ENCODE measurements around the gene CDH11.

Gene CDH11

GRCh38 chr16:65106757-65107156, 15.1 kb downstream of the CDH11 start:
- H2AFZ ChIP-seq (ENCODE audit: low read length): no peak overlapping the region
- no peaks in the 10 kb centered on the region for H3F3A ChIP-seq (ENCODE audit: low read depth)
- no peaks in the 10 kb centered on the region for H3K27me3 ChIP-seq (ENCODE audit: insufficient read depth, low read length, poor library complexity, severe bottlenecking)
- no peaks in the 10 kb centered on the region for H3K9me3 ChIP-seq (ENCODE audit: insufficient read depth, low read depth, low read length)
- H4K20me1 ChIP-seq (ENCODE audit: insufficient read depth, low read length, poor library complexity, severe bottlenecking): no peaks in the 10 kb centered on the region
- H3K4me1 ChIP-seq (ENCODE audit: insufficient read depth, low read length, poor library complexity, severe bottlenecking): no peaks in the 10 kb centered on the region
- H3K9ac ChIP-seq (ENCODE audit: low read depth, low read length, poor library complexity, severe bottlenecking): no peak overlapping the region
- H3K9me2 ChIP-seq (replicated peaks; ENCODE audit: low read depth, low read length): no peaks in the 10 kb centered on the region
- no peak overlapping the region for H3K4me2 ChIP-seq (ENCODE audit: low read depth, low read length, poor library complexity, severe bottlenecking)
- no peak overlapping the region for H3K4me3 ChIP-seq (ENCODE audit: low read length, poor library complexity, severe bottlenecking)
- no peaks in the 10 kb centered on the region for H3K36me3 ChIP-seq (ENCODE audit: insufficient read depth, low read length)
- no peaks in the 10 kb centered on the region for H3K79me2 ChIP-seq (ENCODE audit: insufficient read depth, low read length)
- no peak for TF ChIP-seq EZH2phosphoT487 (IDR thresholded peaks at IDR 0.05; ENCODE audit: borderline replicate concordance)
- no peak for TF ChIP-seq CTCF (conservative IDR thresholded peaks at IDR 0.05; ENCODE audit: low read length)

- Histone ChIP-seq H3K79me2 (ENCODE audit: insufficient read depth, low read length) (no peaks in the 10 kb centered on the region), H3K4me1 (ENCODE audit: insufficient read depth, low read length, poor library complexity, severe bottlenecking) (no peaks in the 10 kb centered on the region)
Observed at GRCh38 chr16:65105171-65105570, 16.7 kb downstream of the CDH11 start.

GRCh38 chr16:65104471-65104870, 17.4 kb downstream of the CDH11 start:
- H3K4me1 ChIP-seq (ENCODE audit: insufficient read depth, low read length, poor library complexity, severe bottlenecking): no peaks in the 10 kb centered on the region
- H3K79me2 ChIP-seq (ENCODE audit: insufficient read depth, low read length): no peaks in the 10 kb centered on the region
- H3F3A ChIP-seq (ENCODE audit: low read depth): no peaks in the 10 kb centered on the region
- no peaks in the 10 kb centered on the region for H3K27me3 ChIP-seq (ENCODE audit: insufficient read depth, low read length, poor library complexity, severe bottlenecking)
- H3K4me3 ChIP-seq (ENCODE audit: low read length, poor library complexity, severe bottlenecking): no peak overlapping the region
- H4K20me1 ChIP-seq (ENCODE audit: insufficient read depth, low read length, poor library complexity, severe bottlenecking): no peaks in the 10 kb centered on the region
- no peak overlapping the region for H2AFZ ChIP-seq (ENCODE audit: low read length)
- TF ChIP-seq EZH2phosphoT487 (IDR thresholded peaks at IDR 0.05; ENCODE audit: borderline replicate concordance) (no peak), CTCF (conservative IDR thresholded peaks at IDR 0.05; ENCODE audit: low read length) (no peak)
- no peaks in the 10 kb centered on the region for H3K9me2 ChIP-seq (replicated peaks; ENCODE audit: low read depth, low read length)
- no peaks in the 10 kb centered on the region for H3K9me3 ChIP-seq (ENCODE audit: insufficient read depth, low read depth, low read length)
- H3K9ac ChIP-seq (ENCODE audit: low read depth, low read length, poor library complexity, severe bottlenecking): no peak overlapping the region
- no peaks in the 10 kb centered on the region for H3K36me3 ChIP-seq (ENCODE audit: insufficient read depth, low read length)
- H3K4me2 ChIP-seq (ENCODE audit: low read depth, low read length, poor library complexity, severe bottlenecking): no peak overlapping the region

More at GRCh38 chr16:65105171-65105570, 16.7 kb downstream of the CDH11 start:
- Histone ChIP-seq H3K36me3 (ENCODE audit: insufficient read depth, low read length) (no peaks in the 10 kb centered on the region), H3F3A (ENCODE audit: low read depth) (no peaks in the 10 kb centered on the region), H3K9me2 (replicated peaks; ENCODE audit: low read depth, low read length) (no peaks in the 10 kb centered on the region), H3K9ac (ENCODE audit: low read depth, low read length, poor library complexity, severe bottlenecking) (no peak overlapping the region), H3K27me3 (ENCODE audit: insufficient read depth, low read length, poor library complexity, severe bottlenecking) (no peaks in the 10 kb centered on the region), H3K4me3 (ENCODE audit: low read length, poor library complexity, severe bottlenecking) (no peak overlapping the region), H2AFZ (ENCODE audit: low read length) (no peak overlapping the region), H3K9me3 (ENCODE audit: insufficient read depth, low read depth, low read length) (no peaks in the 10 kb centered on the region), H3K4me2 (ENCODE audit: low read depth, low read length, poor library complexity, severe bottlenecking) (no peak overlapping the region), H4K20me1 (ENCODE audit: insufficient read depth, low read length, poor library complexity, severe bottlenecking) (no peaks in the 10 kb centered on the region)
- TF ChIP-seq CTCF (conservative IDR thresholded peaks at IDR 0.05; ENCODE audit: low read length) (no peak), EZH2phosphoT487 (IDR thresholded peaks at IDR 0.05; ENCODE audit: borderline replicate concordance) (no peak)

All from Loucy (cell line).